ENCODE data around the gene MYOZ3. TPM values are rescaled to one million over a fixed set of nuclear protein-coding genes. Genes with fewer than 3 reads are reported as not detected.

Gene MYOZ3
- total and polyA plus RNA-seq, 2 experiments from 2014 or later: 0.32 to 0.71 TPM

DNA sequence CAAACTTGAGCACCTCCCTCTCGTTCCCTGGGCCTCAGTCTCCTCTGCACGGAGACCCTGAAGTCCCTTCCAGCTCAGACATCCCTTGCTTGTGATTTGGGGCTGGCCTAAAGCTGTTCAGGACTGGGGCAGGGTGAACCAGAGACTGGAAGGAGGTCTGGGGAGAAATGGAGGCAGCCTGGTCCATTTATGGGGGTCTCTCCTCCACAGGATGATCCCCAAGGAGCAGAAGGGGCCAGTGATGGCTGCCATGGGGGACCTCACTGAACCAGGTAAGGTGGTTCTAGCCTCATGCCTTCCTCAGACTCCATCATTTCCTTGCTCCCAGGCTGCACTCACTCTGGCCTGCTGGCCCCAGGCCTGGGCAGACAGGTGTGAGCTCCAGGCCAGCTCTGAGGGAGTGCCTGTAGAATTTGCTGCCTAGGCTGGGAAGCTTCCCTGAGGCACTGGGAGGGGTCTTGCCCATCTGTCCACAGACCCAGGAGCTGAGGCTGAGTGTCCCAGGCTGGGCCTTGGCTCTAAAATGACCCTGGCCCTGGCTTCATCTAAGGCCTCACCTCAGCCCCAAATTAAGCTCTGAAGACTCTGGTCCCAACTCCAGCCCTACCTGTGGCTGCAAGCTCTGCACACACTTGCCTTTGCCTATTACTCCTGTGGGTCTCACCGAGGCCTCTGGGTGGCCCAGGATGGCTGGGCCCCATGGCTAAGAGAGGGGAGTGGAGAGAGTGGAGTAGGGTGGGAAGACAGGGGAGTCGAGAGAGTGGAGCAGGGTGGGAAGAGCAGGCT is 1.9 kb downstream of the MYOZ3 start:
- Histone ChIP-seq H3K9ac (no peak overlapping the region), H3K79me2 (ENCODE audit: insufficient read depth) (no peaks in the 10 kb centered on the region), H3K36me3 (ENCODE audit: low read depth) (no peaks in the 10 kb centered on the region), H2AFZ (no peak overlapping the region), H3K9me2 (ENCODE audit: insufficient read depth) (no peaks in the 10 kb centered on the region), H3K27me3 (replicated peaks; ENCODE audit: insufficient read depth) (no peaks in the 10 kb centered on the region), H3K4me2 (ENCODE audit: unreplicated experiment) (no peak overlapping the region), H3K4me1 (ENCODE audit: insufficient read depth) (no peaks in the 10 kb centered on the region), H4K20me1 (ENCODE audit: insufficient read depth) (no peaks in the 10 kb centered on the region), H3K27ac (no peak overlapping the region), H3K4me3 (no peak overlapping the region), H3K9me3 (ENCODE audit: low read depth) (no peaks in the 10 kb centered on the region), H3F3A (ENCODE audit: insufficient read depth) (no peaks in the 10 kb centered on the region)
- in situ Hi-C loops (cut with MboI): no loop called here
- 75 to 83% methylated on average over 4 of the region's 4 CpGs for WGBS, 2 experiments (ENCODE audit: low coverage in 1 of 2, low lambda C conversion rate in 2 of 2, missing lambda C conversion rate in 2 of 2)
- DNase-seq: no peak
- TF ChIP-seq EZH2phosphoT487 (IDR thresholded peaks at IDR 0.05; ENCODE audit: insufficient read depth, low read depth) (no peak), EZH2 (IDR thresholded peaks at IDR 0.05; ENCODE audit: insufficient read depth, poor library complexity, severe bottlenecking) (no peak)

- no peaks in the 10 kb centered on the region for H3K36me3 ChIP-seq (ENCODE audit: low read depth)
- no peaks in the 10 kb centered on the region for H3K4me1 ChIP-seq (ENCODE audit: insufficient read depth)
- no peak overlapping the region for H3K4me2 ChIP-seq (ENCODE audit: unreplicated experiment)
- peak; percentile 24 for DNase-seq
- H2AFZ ChIP-seq: no peak overlapping the region
- H3K9me2 ChIP-seq (ENCODE audit: insufficient read depth): no peaks in the 10 kb centered on the region
- TF ChIP-seq EZH2phosphoT487 (IDR thresholded peaks at IDR 0.05; ENCODE audit: insufficient read depth, low read depth): no peak
- no peak for TF ChIP-seq EZH2 (IDR thresholded peaks at IDR 0.05; ENCODE audit: insufficient read depth, poor library complexity, severe bottlenecking)
- no peak overlapping the region for H3K9ac ChIP-seq
- no peaks in the 10 kb centered on the region for H4K20me1 ChIP-seq (ENCODE audit: insufficient read depth)
- no peak overlapping the region for H3K4me3 ChIP-seq
- H3F3A ChIP-seq (ENCODE audit: insufficient read depth): no peaks in the 10 kb centered on the region
- H3K9me3 ChIP-seq (ENCODE audit: low read depth): no peaks in the 10 kb centered on the region
- H3K27me3 ChIP-seq (replicated peaks; ENCODE audit: insufficient read depth): no peaks in the 10 kb centered on the region
- H3K27ac ChIP-seq: no peak overlapping the region
- in situ Hi-C loops (cut with MboI): no loop called here
- no peaks in the 10 kb centered on the region for H3K79me2 ChIP-seq (ENCODE audit: insufficient read depth)
- WGBS, 2 experiments (ENCODE audit: low coverage in 1 of 2, low lambda C conversion rate in 2 of 2, missing lambda C conversion rate in 2 of 2): 82 to 90% methylated on average over 3 of the region's 3 CpGs
Observed at GRCh38 chr5:150663936-150664335, 2.9 kb downstream of the MYOZ3 start.

GRCh38 chr5:150665044-150665443 is 4.0 kb downstream of the MYOZ3 start:
- Histone ChIP-seq H3K4me1 (ENCODE audit: insufficient read depth) (no peaks in the 10 kb centered on the region), H3K9me2 (ENCODE audit: insufficient read depth) (no peaks in the 10 kb centered on the region), H3K9ac (no peak overlapping the region), H3K9me3 (ENCODE audit: low read depth) (no peaks in the 10 kb centered on the region), H3K27ac (no peak overlapping the region), H3K79me2 (ENCODE audit: insufficient read depth) (no peaks in the 10 kb centered on the region), H3K36me3 (ENCODE audit: low read depth) (no peaks in the 10 kb centered on the region), H3F3A (ENCODE audit: insufficient read depth) (no peaks in the 10 kb centered on the region), H4K20me1 (ENCODE audit: insufficient read depth) (no peaks in the 10 kb centered on the region), H3K4me3 (no peak overlapping the region), H3K4me2 (ENCODE audit: unreplicated experiment) (no peak overlapping the region), H3K27me3 (replicated peaks; ENCODE audit: insufficient read depth) (no peaks in the 10 kb centered on the region), H2AFZ (no peak overlapping the region)
- DNase-seq: no peak
- no peak for TF ChIP-seq EZH2 (IDR thresholded peaks at IDR 0.05; ENCODE audit: insufficient read depth, poor library complexity, severe bottlenecking)
- no peak for TF ChIP-seq EZH2phosphoT487 (IDR thresholded peaks at IDR 0.05; ENCODE audit: insufficient read depth, low read depth)
- 68% methylated on average over 12 of the region's 12 CpGs for WGBS, 2 experiments (ENCODE audit: low coverage in 1 of 2, low lambda C conversion rate in 2 of 2, missing lambda C conversion rate in 2 of 2)
- in situ Hi-C loops (cut with MboI): no loop called here

GRCh38 chr5:150670275-150670947 is 9.4 kb downstream of the MYOZ3 start:
- H3K9me2 ChIP-seq (ENCODE audit: insufficient read depth): no peaks in the 10 kb centered on the region
- H3K4me3 ChIP-seq: no peak overlapping the region
- H3K4me2 ChIP-seq (ENCODE audit: unreplicated experiment): no peak overlapping the region
- H3K9ac ChIP-seq: no peak overlapping the region
- in situ Hi-C loops (cut with MboI): no loop called here
- H2AFZ ChIP-seq: no peak overlapping the region
- peaks cover 7% of the 10 kb centered on the region for H3K4me1 ChIP-seq (ENCODE audit: insufficient read depth)
- H3K27ac ChIP-seq: no peak overlapping the region
- 92 to 97% methylated on average over 13 to 14 of the region's 14 CpGs for WGBS, 2 experiments (ENCODE audit: low coverage in 1 of 2, low lambda C conversion rate in 2 of 2, missing lambda C conversion rate in 2 of 2)
- H3F3A ChIP-seq (ENCODE audit: insufficient read depth): peaks cover 16% of the 10 kb centered on the region
- H4K20me1 ChIP-seq (ENCODE audit: insufficient read depth): no peaks in the 10 kb centered on the region
- H3K27me3 ChIP-seq (replicated peaks; ENCODE audit: insufficient read depth): no peaks in the 10 kb centered on the region; the same call in 1 of the 2 replicates
- no peaks in the 10 kb centered on the region for H3K9me3 ChIP-seq (ENCODE audit: low read depth)
- TF ChIP-seq EZH2phosphoT487 (IDR thresholded peaks at IDR 0.05; ENCODE audit: insufficient read depth, low read depth) (no peak), EZH2 (IDR thresholded peaks at IDR 0.05; ENCODE audit: insufficient read depth, poor library complexity, severe bottlenecking) (no peak)
- no peaks in the 10 kb centered on the region for H3K79me2 ChIP-seq (ENCODE audit: insufficient read depth)
- DNase-seq: no peak
- H3K36me3 ChIP-seq (ENCODE audit: low read depth): no peaks in the 10 kb centered on the region
